Right lung (tissue), 5 donors: Measurements from ENCODE around the gene VPS45. TPM values are rescaled to one million over a fixed set of nuclear protein-coding genes. Genes with fewer than 3 reads are reported as not detected.
"Not testable (repeated sequence)": the region's sequence is repeated elsewhere in the genome, so short reads cannot be mapped to it uniquely, and the experiment has no call there.

ENCODE experiments used
- DNase-seq, 2 donors: peaks; one replicate each; pipeline ENCODE4 v3.0.0-alpha.2; 2013
- polyA plus RNA-seq, 5 donors: library from polyadenylated mRNA; unstranded; fragments of 120-200 nt; gene quantifications; one replicate each; pipeline versions ENCODE4 v1.2.1 to v1.2.3, GENCODE V29; 2013; ENCODE audit warnings: inconsistent platforms in 1 of 5, low replicate concordance in 1 of 5; ENCODE audit not compliant: insufficient read length in 5 of 5, insufficient read depth in 1 of 5

Gene VPS45
- polyA plus RNA-seq, 5 donors = 60.3 to 86.9 (median 77.7) TPM

DNA sequence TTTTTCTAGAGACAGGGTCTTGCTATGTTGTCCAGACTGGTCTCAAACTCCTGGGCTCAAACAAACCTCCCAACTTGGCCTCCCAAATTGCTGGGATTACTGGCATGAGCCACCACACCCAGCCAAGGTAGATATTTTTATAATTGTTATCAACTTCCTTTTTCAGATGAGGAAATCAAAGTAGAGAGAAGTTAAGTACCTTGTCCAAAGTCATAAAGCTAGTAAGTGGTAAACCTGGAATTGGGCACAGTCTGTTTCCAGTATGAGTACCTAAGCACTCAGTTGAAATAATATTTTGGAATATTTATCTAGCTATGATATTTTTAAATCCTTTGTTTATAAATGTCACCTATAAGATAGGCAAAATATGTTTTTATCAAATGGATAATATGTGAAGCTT is 59.9 kb downstream of the VPS45 start:
- DNase-seq = no peak

DNA sequence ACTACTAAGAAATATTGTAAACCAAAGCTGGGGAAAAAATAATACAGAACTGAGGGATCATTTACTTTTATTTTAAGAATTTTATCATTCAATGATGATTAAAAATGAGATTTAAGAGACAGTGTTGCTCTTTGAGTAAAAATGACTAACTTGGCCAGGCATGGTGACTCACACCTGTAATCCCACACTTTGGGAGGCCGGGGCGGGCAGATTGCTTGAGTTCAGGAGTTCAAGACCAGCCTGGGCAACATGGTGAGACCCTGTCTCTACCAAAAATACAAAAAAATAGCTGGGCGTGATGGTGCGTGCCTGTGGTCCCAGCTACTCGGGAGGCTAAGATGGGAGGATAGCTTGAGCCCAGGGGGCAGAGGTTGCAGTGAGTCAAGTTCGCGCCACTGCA is 60.3 kb downstream of the VPS45 start:
- DNase-seq = no peak

DNA sequence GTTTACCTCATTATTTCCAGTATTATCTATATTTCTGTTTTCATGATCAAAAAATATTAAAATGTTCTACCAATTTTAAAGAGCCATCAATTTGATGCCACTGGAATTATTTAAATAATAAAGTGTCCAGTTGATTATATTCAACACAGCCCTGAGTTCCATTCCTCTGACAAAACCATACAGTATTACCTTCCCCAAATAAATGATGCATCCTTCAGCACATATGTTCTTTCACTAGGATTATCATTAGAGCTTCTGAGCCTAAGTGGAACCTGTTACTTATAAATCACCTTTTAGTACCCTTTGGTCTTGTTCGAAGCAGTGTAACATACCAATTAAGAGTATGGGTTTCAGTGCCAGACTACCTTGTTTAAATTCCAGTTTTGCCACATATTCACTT is 64.8 kb downstream of the VPS45 start:
- DNase-seq = no peak

DNA sequence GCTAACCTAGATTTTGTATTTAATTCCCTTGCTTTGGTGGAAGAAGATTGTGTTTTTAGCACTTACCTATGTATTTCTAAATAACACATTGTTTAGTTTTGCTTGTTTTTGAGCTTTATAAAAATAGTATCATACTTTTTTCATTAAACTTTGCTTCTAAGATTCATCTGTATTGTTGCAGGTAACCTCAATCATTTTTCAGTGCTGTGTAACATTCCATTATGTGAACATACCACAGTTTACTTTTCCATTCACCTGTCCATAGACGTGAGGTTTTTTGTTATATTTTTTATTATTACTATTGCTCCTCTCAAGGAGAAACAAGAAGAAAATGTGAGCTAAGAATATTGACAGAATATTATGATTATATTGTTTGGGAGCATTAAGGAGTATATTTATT is 67.0 kb downstream of the VPS45 start:
- no peak for DNase-seq

- DNase-seq = not testable (repeated sequence)
Measured at GRCh38 chr1:150135400-150135799, 67.8 kb downstream of the VPS45 start.

GRCh38 chr1:150138044-150138443 is 70.5 kb downstream of the VPS45 start:
- no peak for DNase-seq

GRCh38 chr1:150141452-150141851 is 73.9 kb downstream of the VPS45 start:
- DNase-seq = no peak

GRCh38 chr1:150142083-150142482 is 74.5 kb downstream of the VPS45 start:
- no peak for DNase-seq

DNA sequence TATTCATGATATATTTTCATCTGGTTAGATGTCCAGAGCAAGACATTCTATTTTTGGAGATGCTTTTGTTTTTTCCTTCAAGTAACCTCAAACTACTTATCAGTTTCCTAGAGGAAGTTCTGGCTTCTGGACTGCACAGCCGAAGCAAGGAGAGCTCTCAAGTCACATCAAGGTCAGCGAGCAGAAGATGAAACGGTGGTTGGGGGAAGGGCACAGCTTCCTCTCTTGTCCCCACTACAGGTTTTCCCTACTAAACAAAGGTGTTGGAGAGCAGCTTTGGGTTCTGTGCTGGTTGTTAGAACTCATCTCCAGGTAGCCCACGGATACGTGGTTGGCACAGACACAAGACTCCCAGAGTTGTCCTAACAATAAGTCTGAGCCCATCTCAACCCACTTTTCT is 77.0 kb downstream of the VPS45 start:
- no peak for DNase-seq

GRCh38 chr1:150146016-150146415 is 78.4 kb downstream of the VPS45 start:
- DNase-seq = not testable (repeated sequence)

DNA sequence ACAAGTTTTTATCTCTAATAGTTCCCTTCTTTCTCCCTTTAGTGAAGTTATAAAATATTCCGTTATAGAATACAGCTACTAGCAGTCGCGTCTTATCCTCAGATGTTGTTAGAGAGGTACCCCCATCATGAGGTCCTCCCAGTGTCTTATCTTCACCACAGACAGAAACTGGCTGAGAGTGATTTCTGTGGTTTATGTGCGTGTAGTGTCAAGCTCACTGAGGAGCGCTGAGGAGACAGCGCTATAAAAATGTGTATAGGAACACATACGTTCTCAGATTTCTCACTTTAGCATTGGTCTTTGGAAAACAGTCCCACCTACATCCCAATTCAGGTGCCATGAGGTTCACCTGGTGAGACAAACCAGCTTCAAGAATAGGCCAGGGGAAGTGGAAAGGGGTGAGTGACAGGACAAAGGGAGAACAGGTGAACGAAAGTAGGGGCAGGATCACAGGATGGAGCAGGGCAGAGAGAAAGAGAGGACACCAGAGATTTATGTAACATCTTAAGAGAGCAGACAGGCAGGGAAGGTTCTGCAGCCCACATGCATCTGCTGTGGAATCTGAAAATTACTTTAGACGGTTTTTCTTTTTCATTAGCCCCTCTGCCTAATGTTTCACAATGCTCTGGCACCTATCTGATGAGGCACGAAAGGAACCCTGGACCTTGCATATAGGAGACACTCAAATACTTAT is 79.4 kb downstream of the VPS45 start:
- no peak for DNase-seq

- no peak for DNase-seq
Measured at GRCh38 chr1:150148837-150149270, 81.3 kb downstream of the VPS45 start.

DNA sequence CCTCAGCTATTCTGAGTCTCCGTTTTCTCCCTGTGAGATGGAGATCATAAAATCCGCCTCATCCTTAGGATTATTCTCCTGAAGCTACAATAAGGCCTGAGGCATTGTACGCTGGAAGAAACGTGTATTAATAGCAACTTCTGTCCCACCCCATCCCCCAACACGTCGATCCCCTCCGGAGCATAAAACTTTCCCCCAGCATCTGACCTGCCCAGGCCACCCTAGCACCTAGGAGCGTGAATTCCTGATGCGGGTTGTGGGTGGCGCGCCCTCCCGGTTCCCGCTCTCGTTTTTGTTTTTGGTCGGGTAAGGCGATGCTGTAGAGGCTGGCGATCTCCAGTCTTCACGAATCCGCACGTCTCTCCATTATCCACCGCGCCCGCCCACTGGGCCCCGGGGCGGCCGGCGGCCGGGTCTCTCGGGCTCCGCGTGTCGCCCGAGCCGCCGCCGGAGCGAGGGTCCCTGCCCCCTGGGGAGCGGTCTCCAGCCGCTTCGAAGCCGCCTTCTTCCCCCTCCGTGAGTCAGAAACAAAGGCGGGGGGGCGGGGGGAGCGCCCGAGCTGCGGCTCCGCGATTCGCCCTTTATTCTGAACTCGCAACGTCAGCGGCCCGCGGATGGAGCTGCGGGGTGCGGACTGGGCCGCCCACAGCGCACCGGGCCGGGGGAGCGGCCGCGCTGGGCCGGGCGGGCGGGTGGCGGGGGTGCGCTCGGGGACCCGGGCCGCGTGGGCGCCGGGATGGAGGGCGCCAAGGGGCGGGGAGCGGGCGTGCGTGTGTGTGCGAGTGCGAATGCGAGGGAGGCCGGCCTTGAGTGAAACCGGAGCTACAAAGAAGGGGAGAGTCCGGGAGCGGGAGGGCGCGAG is 81.9 kb downstream of the VPS45 start, which contains the start of gene PLEKHO1:
Gene PLEKHO1, plus strand, starts transcription at position 646 of the 862 bp plus-strand sequence. CDS start 342 bp downstream, outside the sequence.
- peak; percentile 77 for DNase-seq

GRCh38 chr1:150150133-150151021 is 82.8 kb downstream of the VPS45 start:
- DNase-seq = no peak

GRCh38 chr1:150151291-150152181 is 84.0 kb downstream of the VPS45 start:
- DNase-seq = no peak

GRCh38 chr1:150152182-150152536 is 84.6 kb downstream of the VPS45 start:
- no peak for DNase-seq

GRCh38 chr1:150152772-150153456 is 85.3 kb downstream of the VPS45 start:
- no peak for DNase-seq

DNA sequence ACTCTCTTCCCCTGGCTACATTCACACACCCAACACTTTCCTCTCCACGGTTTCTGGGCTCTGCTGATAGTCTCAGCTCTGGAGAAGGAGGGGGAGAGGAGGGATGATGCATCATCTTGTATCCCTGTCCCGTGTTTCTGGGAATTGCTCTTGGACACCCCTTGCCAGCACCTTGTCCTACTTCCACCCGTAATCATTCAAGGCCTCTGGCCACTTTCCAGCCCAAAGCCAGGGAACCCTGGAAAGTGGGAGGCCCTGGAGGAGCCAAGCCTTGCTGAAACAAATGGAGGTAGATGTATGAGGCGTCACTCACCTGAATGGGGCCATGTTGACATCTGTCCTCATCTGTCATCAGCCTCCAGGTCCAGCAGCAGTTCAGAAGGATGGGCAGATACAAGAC is 86.6 kb downstream of the VPS45 start:
- DNase-seq = no peak

- DNase-seq = no peak
Measured at GRCh38 chr1:150155413-150156071, 88.0 kb downstream of the VPS45 start.
